RWPE2 (cell line): ENCODE measurements around the gene HIVEP3.

ENCODE experiments used
- ATAC-seq: fragments of 200-7000 bp; cut with Tn5 transposase; 3 replicates; pipeline ENCODE4 v1.9.1; 2021; ENCODE audit warnings: low read depth
- DNase-seq: peaks from one replicate; pipeline ENCODE4 v3.0.0-alpha.2; 2020; ENCODE audit warnings: low spot score
- H3K27ac ChIP-seq: fragments of 450-650 bp; 2 replicates; pipeline ENCODE4 v1.5.1; 2017; ENCODE audit warnings: mild to moderate bottlenecking; ENCODE audit not compliant: poor library complexity, severe bottlenecking
- H3K27me3 ChIP-seq: fragments of 250-450 bp; sonication (Bioruptor Pico); 2 replicates; pipeline ENCODE4 v1.5.1; 2021; ENCODE audit warnings: mild to moderate bottlenecking, moderate library complexity; ENCODE audit not compliant: insufficient read depth, poor library complexity, severe bottlenecking
- H3K36me3 ChIP-seq: fragments of 250-450 bp; sonication (Bioruptor Pico); 2 replicates; pipeline ENCODE4 v1.5.1; 2020; ENCODE audit warnings: low read depth, mild to moderate bottlenecking, moderate library complexity
- H3K4me1 ChIP-seq: fragments of 250-450 bp; sonication (Bioruptor Pico); 2 replicates; pipeline ENCODE4 v1.5.1; 2021; ENCODE audit warnings: mild to moderate bottlenecking, moderate library complexity; ENCODE audit not compliant: insufficient read depth, poor library complexity, severe bottlenecking
- H3K4me3 ChIP-seq: fragments of 250-450 bp; sonication (Bioruptor Pico); 2 replicates; pipeline ENCODE4 v1.5.1; 2021; ENCODE audit warnings: mild to moderate bottlenecking, moderate library complexity; ENCODE audit not compliant: severe bottlenecking
- H3K9me3 ChIP-seq: fragments of 250-450 bp; sonication (Bioruptor Pico); 2 replicates; pipeline ENCODE4 v1.5.1; 2021; ENCODE audit warnings: mild to moderate bottlenecking, moderate library complexity; ENCODE audit not compliant: severe bottlenecking
- CTCF ChIP-seq: fragments of 450-650 bp; IDR thresholded peaks from one replicate; pipeline ENCODE4 v1.5.1; 2017; ENCODE audit warnings: mild to moderate bottlenecking, moderate library complexity; ENCODE audit not compliant: poor library complexity, severe bottlenecking

The HIVEP3 gene

GRCh38 chr1:41718497-41718896, 200.2 kb downstream of the HIVEP3 start:
- Histone ChIP-seq H3K27me3 (no peaks in the 10 kb centered on the region), H3K4me1 (peaks cover 7% of the 10 kb centered on the region), H3K36me3 (no peaks in the 10 kb centered on the region), H3K4me3 (no peak overlapping the region), H3K27ac (no peak overlapping the region), H3K9me3 (no peaks in the 10 kb centered on the region)
- no peak for DNase-seq
- no peak for TF ChIP-seq CTCF
- ATAC-seq = no peak

- no peak for ATAC-seq
- TF ChIP-seq CTCF = no peak
- peaks cover 12% of the 10 kb centered on the region for H3K4me1 ChIP-seq
- DNase-seq = no peak
- no peak overlapping the region for H3K4me3 ChIP-seq
- no peak overlapping the region for H3K27ac ChIP-seq
- H3K9me3 ChIP-seq = no peaks in the 10 kb centered on the region
- H3K36me3 ChIP-seq = no peaks in the 10 kb centered on the region
- no peaks in the 10 kb centered on the region for H3K27me3 ChIP-seq
Observed at GRCh38 chr1:41716188-41717130, 202.3 kb downstream of the HIVEP3 start.

GRCh38 chr1:41715441-41716095, 203.2 kb downstream of the HIVEP3 start:
- Histone ChIP-seq H3K4me1 (peaks cover 12% of the 10 kb centered on the region), H3K27me3 (no peaks in the 10 kb centered on the region), H3K27ac (no peak overlapping the region), H3K4me3 (no peak overlapping the region), H3K36me3 (no peaks in the 10 kb centered on the region), H3K9me3 (no peaks in the 10 kb centered on the region)
- DNase-seq (no peak), ATAC-seq (no peak)
- no peak for TF ChIP-seq CTCF

GRCh38 chr1:41714638-41715389, 203.9 kb downstream of the HIVEP3 start:
- Histone ChIP-seq H3K4me1 (peaks cover 12% of the 10 kb centered on the region), H3K9me3 (no peaks in the 10 kb centered on the region), H3K27ac (no peak overlapping the region), H3K27me3 (no peaks in the 10 kb centered on the region), H3K36me3 (no peaks in the 10 kb centered on the region), H3K4me3 (no peak overlapping the region)
- no peak for TF ChIP-seq CTCF
- ATAC-seq = no peak
- DNase-seq = no peak
